ENCODE data around the gene PITPNC1. TPM values are rescaled to one million over a fixed set of nuclear protein-coding genes. Genes with fewer than 3 reads are reported as not detected.
"Not testable (repeated sequence)": the region's sequence is repeated elsewhere in the genome, so short reads cannot be mapped to it uniquely, and the experiment has no call there.

The PITPNC1 gene
- total RNA-seq, 1 experiment from 2014 or later: 37.5 TPM

DNA sequence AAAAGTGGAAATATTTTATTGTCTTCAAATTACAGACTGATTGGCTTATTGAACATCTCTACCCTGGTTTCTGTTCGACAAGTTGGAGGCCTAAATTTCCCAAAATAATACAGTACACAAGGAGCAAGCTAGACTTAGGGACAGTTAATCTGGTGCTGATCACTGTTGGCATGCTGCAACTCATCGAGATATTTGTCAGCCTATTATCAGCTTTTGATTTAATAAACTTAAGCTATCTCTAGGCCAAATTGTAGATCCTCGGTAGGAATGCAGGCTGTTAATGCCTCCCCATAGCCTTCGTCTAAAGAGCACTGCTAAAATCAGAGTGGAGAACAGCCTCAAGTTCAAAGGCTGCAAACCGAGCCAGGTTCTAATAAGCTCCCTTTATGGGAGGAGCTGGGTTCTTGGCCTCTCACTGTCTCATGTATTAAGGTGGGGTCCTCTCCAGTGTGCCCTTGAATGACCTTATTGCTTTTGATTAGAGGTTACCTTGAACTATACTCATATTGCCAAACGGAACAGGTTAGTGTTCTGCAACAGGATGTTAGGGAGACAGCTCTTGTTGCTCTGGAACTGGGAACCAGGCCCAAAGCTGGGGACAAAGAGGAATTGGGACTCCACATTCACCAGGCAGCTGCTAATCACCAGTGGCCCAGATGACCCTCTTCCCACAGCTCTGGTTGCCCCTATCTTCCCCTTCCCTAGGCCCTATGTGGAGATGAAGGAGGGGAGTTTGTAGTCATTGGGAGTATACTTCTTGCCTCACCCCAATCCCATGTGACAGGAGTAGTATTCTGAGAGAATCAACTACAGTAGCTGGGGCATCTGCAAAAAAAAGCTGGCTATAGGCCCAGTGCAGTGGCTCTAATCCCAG, 271.2 kb downstream of the PITPNC1 start:
- no peak overlapping the region for H2AFZ ChIP-seq (ENCODE audit: low read length)
- Mint-ChIP-seq H3K9me3 (no peaks in the 10 kb centered on the region), H3K36me3 (ENCODE audit: insufficient read depth in 1 of 3, low read depth in 3 of 3) (peaks cover 0 to 12% (median 0%) of the 10 kb centered on the region in 3 experiments; a peak in 2 of 7 replicates), H3K27ac (0 out of 7 replicates have a peak overlapping the region, but pooled peaks of 2 of the 3 experiments have one; percentile 4 to 34), H3K4me3 (no peak overlapping the region), H3K4me1 (peaks cover 8 to 12% of the 10 kb centered on the region in 2 experiments), H3K27me3 (ENCODE audit: low read depth) (no peaks in the 10 kb centered on the region; the same call in 1 of the 2 replicates)
- no peak overlapping the region for H3K4ac ChIP-seq (ENCODE audit: low read depth, low read length)
- no peak overlapping the region for H4K8ac ChIP-seq (replicated peaks; ENCODE audit: insufficient read length, low read depth, low read length)
- no CpG with 5 or more reads among the region's 6 CpGs for whole genome bisulfite sequencing (ENCODE audit: extremely low coverage, insufficient read length, low lambda C conversion rate)
- DNase-seq: no peak
- H3K79me2 ChIP-seq (ENCODE audit: insufficient read depth, low read length): no peaks in the 10 kb centered on the region
- no peak overlapping the region for H3K23ac ChIP-seq (ENCODE audit: insufficient read length, low read depth, low read length)
- H2BK120ac ChIP-seq (ENCODE audit: low read depth, low read length, poor library complexity, severe bottlenecking): no peak overlapping the region
- H3K14ac ChIP-seq (ENCODE audit: insufficient read depth, low read length): no peak overlapping the region
- no peak overlapping the region for H2BK5ac ChIP-seq (ENCODE audit: insufficient read length, low read length)
- no peak overlapping the region for H3K4me2 ChIP-seq (ENCODE audit: insufficient read depth, insufficient read length, low read length)
- H3K27ac ChIP-seq (ENCODE audit: insufficient read length, low read depth, low read length): no peak overlapping the region
- peaks cover 6% of the 10 kb centered on the region for H3K4me1 ChIP-seq (ENCODE audit: insufficient read depth, low read length)
- no peaks in the 10 kb centered on the region for H3K27me3 ChIP-seq (ENCODE audit: insufficient read depth, low read length)
- H3K9me3 ChIP-seq (ENCODE audit: control insufficient read depth, low read depth, low read length): no peaks in the 10 kb centered on the region
- TF ChIP-seq, protein P1, sequence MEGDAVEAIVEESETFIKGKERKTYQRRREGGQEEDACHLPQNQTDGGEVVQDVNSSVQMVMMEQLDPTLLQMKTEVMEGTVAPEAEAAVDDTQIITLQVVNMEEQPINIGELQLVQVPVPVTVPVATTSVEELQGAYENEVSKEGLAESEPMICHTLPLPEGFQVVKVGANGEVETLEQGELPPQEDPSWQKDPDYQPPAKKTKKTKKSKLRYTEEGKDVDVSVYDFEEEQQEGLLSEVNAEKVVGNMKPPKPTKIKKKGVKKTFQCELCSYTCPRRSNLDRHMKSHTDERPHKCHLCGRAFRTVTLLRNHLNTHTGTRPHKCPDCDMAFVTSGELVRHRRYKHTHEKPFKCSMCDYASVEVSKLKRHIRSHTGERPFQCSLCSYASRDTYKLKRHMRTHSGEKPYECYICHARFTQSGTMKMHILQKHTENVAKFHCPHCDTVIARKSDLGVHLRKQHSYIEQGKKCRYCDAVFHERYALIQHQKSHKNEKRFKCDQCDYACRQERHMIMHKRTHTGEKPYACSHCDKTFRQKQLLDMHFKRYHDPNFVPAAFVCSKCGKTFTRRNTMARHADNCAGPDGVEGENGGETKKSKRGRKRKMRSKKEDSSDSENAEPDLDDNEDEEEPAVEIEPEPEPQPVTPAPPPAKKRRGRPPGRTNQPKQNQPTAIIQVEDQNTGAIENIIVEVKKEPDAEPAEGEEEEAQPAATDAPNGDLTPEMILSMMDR (conservative IDR thresholded peaks at IDR 0.05): no peak
- H3K18ac ChIP-seq (ENCODE audit: insufficient read length, low read depth, low read length): no peak overlapping the region
- no peak overlapping the region for H3K56ac ChIP-seq (ENCODE audit: insufficient read length, low read depth, low read length)
- H2BK20ac ChIP-seq (ENCODE audit: low read depth, low read length, poor library complexity, severe bottlenecking): no peak overlapping the region
- H3K9ac ChIP-seq (ENCODE audit: extremely low read depth, insufficient read length, low read length): no peak overlapping the region
- no peaks in the 10 kb centered on the region for H3K79me1 ChIP-seq (ENCODE audit: insufficient read depth, low read depth, low read length, poor library complexity, severe bottlenecking)
- H2AK5ac ChIP-seq (ENCODE audit: insufficient read length, low read length): no peak overlapping the region
- no peaks in the 10 kb centered on the region for H3K23me2 ChIP-seq (ENCODE audit: insufficient read length, low read depth, low read length, poor library complexity, severe bottlenecking)
- no peaks in the 10 kb centered on the region for H4K20me1 ChIP-seq (ENCODE audit: control insufficient read depth, insufficient read depth, insufficient read length)
- H4K5ac ChIP-seq (ENCODE audit: insufficient read length, low read depth, low read length): no peak overlapping the region
- no peak overlapping the region for H2BK15ac ChIP-seq (ENCODE audit: low read depth, low read length)
- H4K91ac ChIP-seq (ENCODE audit: insufficient read length, low read depth, low read length): no peak overlapping the region
- no peak overlapping the region for H2BK12ac ChIP-seq (ENCODE audit: insufficient read length, low read depth, low read length)
- no peak overlapping the region for H3T11ph ChIP-seq (ENCODE audit: low read length)

DNA sequence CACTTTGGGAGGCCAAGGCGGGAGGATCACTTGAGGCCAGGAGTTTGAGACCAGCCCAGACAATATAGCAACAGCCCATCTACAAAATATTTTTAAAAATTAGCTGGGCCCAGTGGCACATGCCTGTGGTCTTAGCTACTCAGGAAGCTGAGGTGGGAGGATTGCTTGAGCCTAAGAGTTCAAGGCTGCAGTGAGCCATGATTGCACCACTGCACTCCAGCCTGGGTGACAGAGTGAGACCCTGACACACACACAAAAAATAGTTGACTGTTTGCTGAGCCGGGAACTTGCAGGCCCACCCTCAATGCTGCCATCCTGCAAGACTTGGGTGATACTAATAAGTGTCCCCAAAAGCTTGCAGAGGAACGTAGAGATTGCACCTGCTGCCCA, 271.8 kb downstream of the PITPNC1 start:
- not testable (repeated sequence) for H3K56ac ChIP-seq (ENCODE audit: insufficient read length, low read depth, low read length); H4K20me1 ChIP-seq (ENCODE audit: control insufficient read depth, insufficient read depth, insufficient read length); H2AFZ ChIP-seq (ENCODE audit: low read length); H3K36me3 Mint-ChIP-seq (ENCODE audit: insufficient read depth in 1 of 3, low read depth in 3 of 3); H3K9me3 ChIP-seq (ENCODE audit: control insufficient read depth, low read depth, low read length); H2BK120ac ChIP-seq (ENCODE audit: low read depth, low read length, poor library complexity, severe bottlenecking); H2BK5ac ChIP-seq (ENCODE audit: insufficient read length, low read length); H2BK20ac ChIP-seq (ENCODE audit: low read depth, low read length, poor library complexity, severe bottlenecking); H3K9ac ChIP-seq (ENCODE audit: extremely low read depth, insufficient read length, low read length); H2AK5ac ChIP-seq (ENCODE audit: insufficient read length, low read length); H3K18ac ChIP-seq (ENCODE audit: insufficient read length, low read depth, low read length); H3K4ac ChIP-seq (ENCODE audit: low read depth, low read length); H3K27ac ChIP-seq (ENCODE audit: insufficient read length, low read depth, low read length); H3K79me2 ChIP-seq (ENCODE audit: insufficient read depth, low read length); H3K4me3 Mint-ChIP-seq; H3K9me3 Mint-ChIP-seq; H3K23me2 ChIP-seq (ENCODE audit: insufficient read length, low read depth, low read length, poor library complexity, severe bottlenecking); H3K79me1 ChIP-seq (ENCODE audit: insufficient read depth, low read depth, low read length, poor library complexity, severe bottlenecking); DNase-seq; H3K23ac ChIP-seq (ENCODE audit: insufficient read length, low read depth, low read length); H4K8ac ChIP-seq (replicated peaks; ENCODE audit: insufficient read length, low read depth, low read length); H3K14ac ChIP-seq (ENCODE audit: insufficient read depth, low read length); H3K27me3 Mint-ChIP-seq (ENCODE audit: low read depth); H3K27me3 ChIP-seq (ENCODE audit: insufficient read depth, low read length); H4K5ac ChIP-seq (ENCODE audit: insufficient read length, low read depth, low read length); H3K4me1 ChIP-seq (ENCODE audit: insufficient read depth, low read length); H3T11ph ChIP-seq (ENCODE audit: low read length); H3K4me2 ChIP-seq (ENCODE audit: insufficient read depth, insufficient read length, low read length); H4K91ac ChIP-seq (ENCODE audit: insufficient read length, low read depth, low read length); H2BK15ac ChIP-seq (ENCODE audit: low read depth, low read length)
- H2BK12ac ChIP-seq (ENCODE audit: insufficient read length, low read depth, low read length): peak overlapping the region; percentile 37
- Mint-ChIP-seq H3K27ac (0 out of 7 replicates have a peak overlapping the region, but pooled peaks of 1 of the 3 experiments have one; percentile 51), H3K4me1 (peaks cover 8 to 12% of the 10 kb centered on the region in 2 experiments)
- no CpG with 5 or more reads among the region's 3 CpGs for WGBS (ENCODE audit: extremely low coverage, insufficient read length, low lambda C conversion rate)

All from H9 (cell line).